Naive B cell (primary cell): Measurements from ENCODE around the gene CACNA1D. TPM values are rescaled to one million over a fixed set of nuclear protein-coding genes. Genes with fewer than 3 reads are reported as not detected.
"Not testable (repeated sequence)": the region's sequence is repeated elsewhere in the genome, so short reads cannot be mapped to it uniquely, and the experiment has no call there.

ENCODE experiments used
- ATAC-seq, 2 donors: fragments of 150-1000 bp; cut with Tn5 transposase; 2 replicates each; pipeline ENCODE4 v1.10.0; 2021; ENCODE audit warnings: low read depth in 2 of 2, mild to moderate bottlenecking in 2 of 2, moderate library complexity in 2 of 2
- DNase-seq: peaks from one replicate; pipeline ENCODE4 v3.0.0; 2022
- H3K27ac Mint-ChIP-seq, 6 donors: one replicate each; pipeline ENCODE4 v1.8.0; 2020 to 2022; ENCODE audit warnings: mild to moderate bottlenecking in 6 of 6, mixed read lengths in 6 of 6, moderate library complexity in 5 of 6, inconsistent platforms in 2 of 6
- H3K27me3 Mint-ChIP-seq, 3 donors: one replicate each; pipeline ENCODE4 v1.8.0; 2021 to 2022; ENCODE audit warnings: mixed read lengths in 3 of 3, mild to moderate bottlenecking in 1 of 3
- H3K36me3 Mint-ChIP-seq, 2 donors: one replicate each; pipeline ENCODE4 v1.8.0; 2020 to 2022; ENCODE audit warnings: mixed read lengths in 2 of 2, inconsistent platforms in 1 of 2, mild to moderate bottlenecking in 1 of 2
- H3K4me1 Mint-ChIP-seq, 3 donors: one replicate each; pipeline ENCODE4 v1.8.0; 2020 to 2022; ENCODE audit warnings: mixed read lengths in 3 of 3, inconsistent platforms in 1 of 3, mild to moderate bottlenecking in 1 of 3, moderate library complexity in 1 of 3
- H3K4me3 Mint-ChIP-seq, 8 donors: one replicate each; pipeline ENCODE4 v1.8.0; 2020 to 2022; ENCODE audit warnings: mild to moderate bottlenecking in 8 of 8, mixed read lengths in 8 of 8, moderate library complexity in 8 of 8, inconsistent platforms in 2 of 8
- H3K9me3 Mint-ChIP-seq, 7 donors: one replicate each; pipeline ENCODE4 v1.8.0; 2020 to 2022; ENCODE audit warnings: mixed read lengths in 7 of 7, mild to moderate bottlenecking in 5 of 7, inconsistent platforms in 2 of 7, moderate library complexity in 1 of 7
- polyA plus RNA-seq, 6 donors: library from polyadenylated mRNA; unstranded; fragments of 300-500 nt; fragmentation: Illumina TruSeq; gene quantifications; one replicate each; pipeline ENCODE4 v1.2.3, GENCODE V29; 2021; ENCODE audit warnings: low read depth in 6 of 6

The CACNA1D gene
- not detected for polyA plus RNA-seq

DNA sequence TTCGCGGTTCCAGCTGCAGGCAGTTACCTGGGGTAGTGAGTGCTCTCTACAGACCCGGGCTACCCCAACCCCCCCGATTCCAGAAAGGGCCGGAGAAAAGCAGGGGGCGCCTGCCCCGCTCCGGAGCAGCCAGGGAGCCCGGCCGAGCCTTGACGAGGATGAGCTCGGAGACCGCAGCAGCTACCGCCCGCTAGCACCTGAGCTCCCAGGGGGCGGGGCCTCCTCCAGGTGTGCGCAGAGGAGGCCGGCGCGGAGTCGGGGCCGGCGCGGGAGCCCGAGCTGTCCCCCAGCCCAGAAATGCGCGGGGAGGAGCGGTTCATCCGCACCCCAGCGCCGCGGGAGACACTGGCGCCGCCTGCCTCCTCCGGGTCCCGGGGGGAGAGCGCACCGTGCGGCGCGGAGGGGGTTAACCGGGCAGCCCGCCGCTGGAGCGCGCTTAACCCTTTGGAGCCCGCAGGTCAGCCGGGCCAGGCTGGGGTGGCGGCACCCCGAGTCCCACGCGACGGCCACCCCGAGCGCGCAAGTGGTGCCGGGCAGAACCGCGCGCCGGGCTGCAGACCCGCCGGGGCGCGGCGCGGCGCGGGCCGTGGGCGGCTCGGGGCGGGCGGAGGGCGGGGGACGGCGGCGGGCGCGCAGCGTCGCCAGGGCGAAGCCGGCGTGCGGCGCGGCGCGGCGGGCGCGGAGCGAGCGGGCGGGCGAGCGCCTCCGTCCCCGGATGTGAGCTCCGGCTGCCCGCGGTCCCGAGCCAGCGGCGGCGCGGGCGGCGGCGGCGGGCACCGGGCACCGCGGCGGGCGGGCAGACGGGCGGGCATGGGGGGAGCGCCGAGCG, at the start of gene CACNA1D:
Gene CACNA1D (plus strand): TSS at position 649 of the 829 bp plus-strand sequence. CDS start 556 bp downstream, outside the sequence.
- peak; percentile 50 to 55 for ATAC-seq
- Mint-ChIP-seq H3K27ac (peak within 1 kb of the TSS in 2 of 6 donors; percentile 17 to 56), H3K27me3 (peaks cover 57 to 84% (median 61%) of the 10 kb centered on the region in 3 donors), H3K4me3 (peak within 1 kb of the TSS; percentile 58 to 84 (median 70)), H3K36me3 (no peaks in the 10 kb centered on the region), H3K9me3 (no peaks in the 10 kb centered on the region), H3K4me1 (peaks cover 4 to 20% (median 10%) of the 10 kb centered on the region in 3 donors)
- no peak for DNase-seq

GRCh38 chr3:53457068-53457467, 37.3 kb upstream of the CACNA1D start:
- peaks cover 0 to 2% (median 0%) of the 10 kb centered on the region in 7 donors for H3K9me3 Mint-ChIP-seq
- H3K36me3 Mint-ChIP-seq, result no peaks in the 10 kb centered on the region
- peaks cover 7 to 24% (median 16%) of the 10 kb centered on the region in 3 donors for H3K27me3 Mint-ChIP-seq
- ATAC-seq, result no peak
- H3K27ac Mint-ChIP-seq, result no peak overlapping the region
- no peak overlapping the region for H3K4me3 Mint-ChIP-seq
- no peaks in the 10 kb centered on the region for H3K4me1 Mint-ChIP-seq
- DNase-seq, result no peak

GRCh38 chr3:53460326-53460725, 34.1 kb upstream of the CACNA1D start:
- ATAC-seq, result no peak
- Mint-ChIP-seq H3K9me3 (peaks cover 0 to 17% (median 2%) of the 10 kb centered on the region in 7 donors), H3K27ac (no peak overlapping the region), H3K36me3 (no peaks in the 10 kb centered on the region), H3K4me1 (no peaks in the 10 kb centered on the region), H3K27me3 (peaks cover 17 to 37% (median 22%) of the 10 kb centered on the region in 3 donors), H3K4me3 (no peak overlapping the region)
- DNase-seq, result no peak

GRCh38 chr3:53464424-53464823, 30.0 kb upstream of the CACNA1D start:
- no peak for ATAC-seq
- H3K9me3 Mint-ChIP-seq, result peaks cover 0 to 22% (median 6%) of the 10 kb centered on the region in 7 donors

GRCh38 chr3:53469758-53470157, 24.7 kb upstream of the CACNA1D start:
- H3K36me3 Mint-ChIP-seq, DNase-seq, H3K4me1 Mint-ChIP-seq, H3K27ac Mint-ChIP-seq, ATAC-seq: not testable (repeated sequence)
- Mint-ChIP-seq H3K27me3 (peaks cover 7 to 37% (median 35%) of the 10 kb centered on the region in 3 donors), H3K4me3 (peak overlapping the region in 1 of 8 donors; percentile 48), H3K9me3 (peaks cover 0 to 18% (median 10%) of the 10 kb centered on the region in 7 donors)

More at GRCh38 chr3:53464424-53464823, 30.0 kb upstream of the CACNA1D start:
- no peak for DNase-seq
- H3K36me3 Mint-ChIP-seq, result peaks cover 0 to under 1% of the 10 kb centered on the region in 2 donors
- no peak overlapping the region for H3K4me3 Mint-ChIP-seq
- peaks cover 0 to 2% (median 0%) of the 10 kb centered on the region in 3 donors for H3K4me1 Mint-ChIP-seq
- H3K27ac Mint-ChIP-seq, result no peak overlapping the region
- H3K27me3 Mint-ChIP-seq, result peaks cover 22 to 45% (median 26%) of the 10 kb centered on the region in 3 donors

DNA sequence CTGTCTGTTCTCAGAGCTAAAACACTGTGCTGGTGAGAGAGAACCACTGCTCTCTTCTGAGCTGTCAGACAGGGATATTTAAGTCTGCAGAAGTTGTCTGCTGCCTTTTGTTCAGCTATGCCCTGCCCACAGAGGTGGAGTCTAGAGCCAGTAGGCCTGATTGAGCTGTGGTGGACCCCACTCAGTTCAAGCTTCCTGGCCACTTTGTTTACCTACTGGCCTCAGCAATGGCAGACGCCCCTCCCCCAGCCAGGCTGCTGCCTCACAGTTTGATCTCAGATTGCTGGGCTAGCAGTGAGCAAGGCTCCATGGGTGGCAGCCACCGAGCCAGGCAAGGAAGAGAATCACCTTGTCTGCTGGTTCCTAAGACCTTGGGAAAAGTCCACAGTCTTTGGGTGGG, 21.0 kb upstream of the CACNA1D start:
- H3K27me3 Mint-ChIP-seq, result peaks cover 8 to 48% (median 23%) of the 10 kb centered on the region in 3 donors
- ATAC-seq (no peak), DNase-seq (no peak)
- H3K9me3 Mint-ChIP-seq, result peaks cover 2 to 18% (median 12%) of the 10 kb centered on the region in 7 donors
- H3K4me3 Mint-ChIP-seq, result no peak overlapping the region
- no peak overlapping the region for H3K27ac Mint-ChIP-seq
- peaks cover 0 to 6% of the 10 kb centered on the region in 2 donors for H3K36me3 Mint-ChIP-seq
- peaks cover 0 to 8% (median 4%) of the 10 kb centered on the region in 3 donors for H3K4me1 Mint-ChIP-seq

DNA sequence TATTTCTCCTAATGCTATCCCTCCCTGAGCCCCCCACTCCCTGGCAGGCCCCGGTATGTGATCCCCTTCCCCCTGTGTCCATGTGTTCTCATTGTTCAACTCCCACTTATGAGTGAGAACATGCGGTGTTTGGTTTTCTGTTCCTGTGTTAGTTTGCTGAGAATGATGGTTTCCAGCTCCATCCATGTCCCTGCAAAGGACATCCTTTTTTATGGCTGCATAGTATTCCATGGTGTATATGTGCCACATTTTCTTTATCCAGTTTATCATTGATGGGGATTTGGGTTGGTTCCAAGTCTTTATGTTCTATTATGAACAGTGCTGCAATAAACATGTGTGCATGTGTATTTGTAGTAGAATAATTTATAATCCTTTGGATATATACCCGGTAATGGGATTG, 18.0 kb upstream of the CACNA1D start:
- peaks cover 22 to 46% (median 24%) of the 10 kb centered on the region in 3 donors for H3K27me3 Mint-ChIP-seq
- not testable (repeated sequence) for H3K9me3 Mint-ChIP-seq, DNase-seq, ATAC-seq, H3K27ac Mint-ChIP-seq, H3K4me3 Mint-ChIP-seq, H3K4me1 Mint-ChIP-seq, H3K36me3 Mint-ChIP-seq

DNA sequence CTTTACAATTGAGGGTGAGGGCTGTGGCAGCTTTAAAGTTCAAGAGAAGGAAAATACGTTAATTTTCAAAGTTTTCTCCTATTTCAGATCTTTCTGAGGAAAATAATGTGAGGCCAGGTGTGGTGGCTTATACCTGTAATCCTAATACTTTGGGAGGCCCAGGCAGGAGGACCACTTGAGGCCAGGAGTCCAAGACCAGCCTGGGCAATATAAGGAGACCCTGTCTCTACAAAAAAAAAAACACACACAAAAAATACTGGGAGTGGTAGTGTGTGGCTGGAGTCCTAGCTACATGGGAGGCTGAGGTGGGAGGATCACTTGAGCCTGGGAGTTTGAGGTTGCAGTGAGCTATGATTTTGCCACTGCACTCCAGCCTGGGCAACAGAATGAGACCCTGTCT, 16.7 kb upstream of the CACNA1D start:
- not testable (repeated sequence) for H3K27ac Mint-ChIP-seq, DNase-seq, H3K4me3 Mint-ChIP-seq, ATAC-seq, H3K9me3 Mint-ChIP-seq, H3K4me1 Mint-ChIP-seq, H3K36me3 Mint-ChIP-seq
- peaks cover 30 to 38% (median 34%) of the 10 kb centered on the region in 3 donors for H3K27me3 Mint-ChIP-seq

GRCh38 chr3:53478166-53478830, 16.1 kb upstream of the CACNA1D start:
- H3K27ac Mint-ChIP-seq, result no peak overlapping the region
- no peaks in the 10 kb centered on the region for H3K4me1 Mint-ChIP-seq
- no peak for DNase-seq
- ATAC-seq, result no peak
- no peak overlapping the region for H3K4me3 Mint-ChIP-seq
- H3K36me3 Mint-ChIP-seq, result no peaks in the 10 kb centered on the region
- peaks cover 0 to 8% (median 2%) of the 10 kb centered on the region in 7 donors for H3K9me3 Mint-ChIP-seq
- peaks cover 30 to 38% (median 36%) of the 10 kb centered on the region in 3 donors for H3K27me3 Mint-ChIP-seq

DNA sequence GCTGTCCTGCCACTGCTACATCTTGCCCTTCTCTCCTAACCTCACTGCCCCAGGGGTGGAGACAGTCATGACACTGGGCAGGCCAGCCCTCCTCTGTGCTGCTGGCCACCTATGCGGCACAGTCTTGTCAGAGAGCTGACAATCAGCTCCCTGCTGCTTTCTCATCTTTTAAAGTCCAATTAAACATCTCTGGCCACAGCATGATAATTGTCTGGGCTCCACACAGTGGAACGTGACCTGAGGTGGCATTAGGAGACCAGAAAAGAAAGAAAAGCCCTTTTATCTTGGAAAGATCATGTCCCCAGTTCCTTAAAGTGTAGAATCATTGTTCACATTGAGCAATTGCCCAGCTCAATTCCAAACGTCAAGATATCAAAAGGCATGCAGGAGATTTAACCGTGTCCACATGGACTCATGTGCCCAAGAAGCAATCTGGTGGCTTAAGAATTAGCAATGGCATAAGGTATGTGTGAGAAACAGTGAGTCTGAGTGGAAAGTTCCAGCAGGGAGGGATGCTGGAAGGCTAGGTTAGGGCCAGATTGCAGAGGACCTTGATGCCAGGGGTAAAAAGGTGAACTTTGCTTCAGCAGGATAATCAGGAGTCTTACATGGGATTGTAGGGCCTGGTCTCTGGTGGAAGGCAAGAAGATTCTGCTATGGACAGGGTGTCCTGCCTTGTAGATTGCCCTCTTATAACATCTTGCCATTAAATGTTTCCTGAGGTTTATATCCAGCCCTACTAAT, 15.3 kb upstream of the CACNA1D start:
- Mint-ChIP-seq H3K4me1 (no peaks in the 10 kb centered on the region), H3K27ac (no peak overlapping the region), H3K36me3 (no peaks in the 10 kb centered on the region), H3K4me3 (no peak overlapping the region), H3K27me3 (peaks cover 30 to 43% (median 42%) of the 10 kb centered on the region in 3 donors), H3K9me3 (peaks cover 0 to 5% (median 2%) of the 10 kb centered on the region in 7 donors)
- DNase-seq (no peak), ATAC-seq (no peak)

- Mint-ChIP-seq H3K4me3 (no peak overlapping the region), H3K27me3 (peaks cover 30 to 50% (median 44%) of the 10 kb centered on the region in 3 donors), H3K4me1 (no peaks in the 10 kb centered on the region), H3K36me3 (no peaks in the 10 kb centered on the region), H3K9me3 (no peaks in the 10 kb centered on the region), H3K27ac (no peak overlapping the region)
- DNase-seq (no peak), ATAC-seq (no peak)
Observed at GRCh38 chr3:53482227-53482626, 12.2 kb upstream of the CACNA1D start.

- no peaks in the 10 kb centered on the region for H3K36me3 Mint-ChIP-seq
- DNase-seq (no peak), ATAC-seq (no peak)
- H3K27me3 Mint-ChIP-seq, result peaks cover 27 to 44% (median 37%) of the 10 kb centered on the region in 3 donors
- H3K9me3 Mint-ChIP-seq, result no peaks in the 10 kb centered on the region
- H3K4me3 Mint-ChIP-seq, result no peak overlapping the region
- no peaks in the 10 kb centered on the region for H3K4me1 Mint-ChIP-seq
- no peak overlapping the region for H3K27ac Mint-ChIP-seq
Observed at GRCh38 chr3:53483821-53484220, 10.6 kb upstream of the CACNA1D start.

DNA sequence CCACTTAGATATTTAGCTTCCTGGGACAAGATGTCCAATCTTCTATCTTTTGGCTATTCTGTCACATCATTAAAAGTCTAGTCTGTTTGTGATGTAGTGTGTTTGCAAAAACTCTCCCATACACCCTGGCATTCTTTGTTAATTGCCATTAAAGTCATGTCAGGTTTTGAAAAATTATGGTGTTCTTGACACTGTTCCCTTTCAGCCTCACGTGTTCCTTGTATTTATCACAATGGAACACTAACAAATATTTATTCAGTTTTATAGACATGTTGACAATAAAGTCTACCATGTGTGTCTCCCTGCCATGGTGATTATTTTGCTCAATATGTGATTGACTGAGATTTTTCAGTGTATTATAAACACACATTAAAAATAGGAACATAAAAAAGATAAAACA, 9.4 kb upstream of the CACNA1D start:
- H3K27me3 Mint-ChIP-seq, result peaks cover 22 to 42% (median 41%) of the 10 kb centered on the region in 3 donors
- peak overlapping the region in 1 of 6 donors; percentile 3 for H3K27ac Mint-ChIP-seq
- ATAC-seq (no peak), DNase-seq (no peak)
- H3K9me3 Mint-ChIP-seq, result no peaks in the 10 kb centered on the region
- no peaks in the 10 kb centered on the region for H3K36me3 Mint-ChIP-seq
- no peaks in the 10 kb centered on the region for H3K4me1 Mint-ChIP-seq
- H3K4me3 Mint-ChIP-seq, result no peak overlapping the region
